CD4-positive, alpha-beta T cell treated with Interleukin-17A for 4 hours (primary cell): ENCODE data around the gene SMIM10.
"Not testable (repeated sequence)": the region's sequence is repeated elsewhere in the genome, so short reads cannot be mapped to it uniquely, and the experiment has no call there.

ENCODE experiments used
- DNase-seq: peaks from one replicate; pipeline ENCODE4 v3.0.0-alpha.2; 2020; ENCODE audit warnings: mixed read lengths

Gene SMIM10

DNA sequence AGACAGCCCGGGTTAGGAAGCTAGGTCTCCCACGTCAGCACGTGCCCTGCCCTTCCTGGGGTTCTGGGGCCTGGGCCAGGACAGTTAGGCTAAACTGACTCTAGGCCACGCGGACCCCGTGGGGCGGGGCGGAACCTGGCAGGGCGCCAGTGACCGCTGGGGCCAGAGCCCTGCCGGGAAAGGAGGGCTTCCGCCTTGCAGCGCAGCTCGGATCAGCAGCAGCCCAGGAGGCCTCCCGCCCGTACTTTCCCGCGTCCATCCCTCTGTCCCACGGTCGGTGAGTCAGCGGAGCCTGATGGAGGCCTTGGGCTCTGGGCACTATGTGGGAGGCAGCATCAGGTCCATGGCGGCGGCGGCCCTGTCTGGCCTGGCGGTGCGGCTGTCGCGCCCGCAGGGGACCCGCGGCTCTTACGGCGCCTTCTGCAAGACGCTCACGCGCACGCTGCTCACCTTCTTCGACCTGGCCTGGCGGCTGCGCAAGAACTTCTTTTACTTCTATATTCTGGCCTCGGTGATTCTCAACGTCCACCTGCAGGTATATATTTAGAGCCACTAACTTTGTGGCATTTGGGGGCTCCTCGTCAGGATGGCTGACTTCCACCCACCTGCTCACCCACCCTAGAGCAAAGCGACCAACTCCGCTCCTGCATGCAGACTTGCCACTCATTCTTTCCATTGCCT, at the start of gene SMIM10:
Gene SMIM10, plus strand, starts transcription at position 191 of the 681 bp plus-strand sequence. Its CDS starts 105 bp downstream, at position 296.
- peak; percentile 8 for DNase-seq

DNA sequence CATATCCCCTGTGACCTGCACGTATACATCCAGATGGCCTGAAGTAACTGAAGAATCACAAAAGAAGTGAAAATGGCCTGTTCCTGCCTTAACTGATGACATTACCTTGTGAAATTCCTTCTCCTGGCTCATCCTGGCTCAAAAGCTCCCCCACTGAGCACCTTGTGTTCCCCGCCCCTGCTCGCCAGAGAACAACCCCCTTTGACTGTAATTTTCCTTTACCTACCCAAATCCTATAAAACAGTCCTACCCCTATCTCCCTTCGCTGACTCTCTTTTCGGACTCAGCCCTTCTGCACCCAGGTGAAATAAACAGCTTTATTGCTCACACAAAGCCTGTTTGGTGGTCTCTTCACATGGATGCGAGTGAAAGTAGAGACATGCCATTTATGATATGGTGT, 44.4 kb upstream of the SMIM10 start:
- DNase-seq = not testable (repeated sequence)

DNA sequence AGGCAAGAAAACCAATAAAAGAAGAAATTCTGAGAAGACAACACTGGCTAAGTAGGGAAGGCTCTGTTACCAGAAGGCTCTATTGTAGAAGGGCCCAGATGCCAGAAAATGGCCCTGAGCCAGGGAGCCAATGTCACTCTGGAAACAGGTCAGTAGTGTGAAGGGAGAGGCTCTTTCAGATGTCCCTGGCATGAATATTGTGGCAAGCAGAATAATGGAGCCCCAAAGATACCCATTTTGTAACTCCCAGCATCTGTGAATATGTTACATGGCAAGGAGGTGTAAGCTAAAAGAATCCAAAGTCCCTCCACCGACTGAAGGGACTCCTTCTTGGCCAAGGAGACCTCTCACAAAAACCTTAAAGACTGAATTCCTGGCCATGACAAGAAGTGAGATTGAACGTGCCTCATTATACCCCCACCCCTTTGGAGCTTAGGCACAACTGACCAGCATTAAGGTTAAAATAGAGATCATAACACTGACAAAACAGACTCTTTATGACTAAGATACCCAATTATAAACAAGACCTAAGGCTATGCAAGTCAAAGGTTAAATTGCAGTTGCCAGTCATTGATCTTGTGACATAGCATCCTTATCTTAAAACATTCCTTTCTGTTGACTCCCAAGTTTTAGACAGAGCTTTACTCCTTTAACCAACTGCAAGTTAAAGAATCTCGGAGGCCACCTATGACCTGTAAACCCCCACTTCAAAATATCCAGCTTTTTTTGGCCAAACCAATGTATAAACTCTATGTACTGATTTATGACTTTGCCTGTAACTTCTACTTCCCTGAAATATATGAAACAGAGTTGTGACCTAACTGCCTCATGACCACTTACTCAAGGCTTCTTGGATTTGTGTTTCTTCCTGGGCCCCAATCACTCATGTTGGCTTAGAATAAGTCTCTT, 42.2 kb upstream of the SMIM10 start:
- no peak for DNase-seq

DNA sequence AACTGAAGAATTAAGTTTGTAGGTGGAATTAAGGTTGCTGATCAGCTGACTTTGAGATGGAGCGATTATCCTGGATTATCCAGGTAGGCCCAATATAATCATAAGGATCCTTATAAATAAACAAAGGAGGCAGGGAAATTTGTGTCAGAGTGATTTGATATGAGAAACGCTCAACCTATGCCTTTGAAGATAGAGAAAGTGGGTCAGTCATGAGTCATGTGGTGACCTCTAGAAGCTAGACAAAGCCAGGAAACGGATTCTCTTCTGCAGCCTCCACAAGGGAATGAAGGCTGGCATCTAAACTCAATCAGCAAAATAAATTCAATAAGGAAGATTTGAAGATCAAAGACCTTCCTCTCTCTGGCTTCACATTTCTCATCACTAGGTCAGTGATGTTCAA, 41.5 kb upstream of the SMIM10 start:
- DNase-seq = no peak

DNA sequence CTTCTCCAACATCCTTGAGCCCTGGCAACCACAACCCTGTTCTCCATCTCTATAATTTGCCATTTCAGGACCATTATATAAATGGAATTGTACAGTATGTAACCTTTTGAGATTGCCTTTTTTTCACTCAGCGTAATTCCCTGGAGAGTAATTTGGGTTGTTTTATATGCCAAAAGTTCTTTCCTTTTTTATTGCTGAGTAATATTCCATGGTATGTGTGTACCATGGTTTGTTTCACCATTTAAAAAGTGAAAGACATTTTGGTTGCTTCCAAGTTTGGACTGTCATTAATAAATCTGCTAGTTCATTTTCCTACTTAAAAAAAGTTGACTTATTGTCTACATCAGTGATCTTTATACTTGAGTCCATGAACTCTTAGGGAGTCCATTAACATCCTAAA, 33.0 kb upstream of the SMIM10 start:
- no peak for DNase-seq

DNA sequence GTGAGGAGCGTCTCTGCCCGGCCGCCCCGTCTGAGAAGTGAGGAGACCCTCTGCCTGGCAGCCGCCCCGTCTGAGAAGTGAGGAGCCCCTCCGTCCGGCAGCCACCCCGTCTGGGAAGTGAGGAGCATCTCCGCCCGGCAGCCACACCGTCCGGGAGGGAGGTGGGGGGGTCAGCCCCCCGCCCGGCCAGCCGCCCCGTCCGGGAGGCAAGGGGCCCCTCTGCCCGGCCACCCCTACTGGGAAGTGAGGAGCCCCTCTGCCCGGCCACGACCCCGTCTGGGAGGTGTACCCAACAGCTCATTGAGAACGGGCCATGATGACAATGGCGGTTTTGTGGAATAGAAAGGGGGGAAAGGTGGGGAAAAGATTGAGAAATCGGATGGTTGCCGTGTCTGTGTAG, 30.4 kb upstream of the SMIM10 start:
- DNase-seq = not testable (repeated sequence)

DNA sequence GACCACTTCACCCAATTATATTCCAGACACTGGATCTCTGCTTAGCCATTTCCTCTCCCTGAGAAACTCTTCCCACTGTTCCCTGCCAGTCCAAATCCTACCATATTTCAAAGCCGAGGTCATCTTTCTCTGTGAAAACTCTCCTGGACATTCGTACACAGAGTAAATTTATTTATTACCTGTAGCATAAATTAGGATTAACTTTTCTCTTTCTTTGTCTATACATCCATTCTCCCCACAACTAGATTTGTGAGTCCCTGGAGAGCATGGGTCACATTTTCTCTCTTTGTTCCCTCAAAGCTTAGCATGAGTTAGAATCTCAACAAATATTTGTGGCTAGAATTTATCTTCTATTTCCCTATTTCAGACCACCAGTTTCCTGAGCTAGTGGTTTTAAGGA, 27.8 kb upstream of the SMIM10 start:
- DNase-seq = no peak

DNA sequence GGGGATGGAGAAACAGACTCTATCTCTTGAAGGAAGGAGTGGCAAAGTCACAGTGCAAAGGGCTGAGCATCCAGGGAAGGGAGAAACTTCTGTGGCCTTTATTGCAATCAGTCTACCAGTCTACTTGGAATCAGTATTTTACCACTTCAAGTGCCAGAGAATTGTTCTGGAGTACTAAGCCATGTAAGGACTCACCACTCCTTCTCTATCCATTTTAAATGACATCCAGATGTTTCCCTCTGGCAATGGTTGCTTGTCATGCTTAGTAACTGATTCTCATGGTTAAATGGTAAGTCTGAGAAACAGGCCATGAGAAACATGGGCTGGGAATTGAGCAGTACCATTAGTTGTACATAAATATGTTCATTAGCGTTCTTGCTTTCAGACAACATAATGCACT, 21.1 kb upstream of the SMIM10 start:
- DNase-seq = no peak

DNA sequence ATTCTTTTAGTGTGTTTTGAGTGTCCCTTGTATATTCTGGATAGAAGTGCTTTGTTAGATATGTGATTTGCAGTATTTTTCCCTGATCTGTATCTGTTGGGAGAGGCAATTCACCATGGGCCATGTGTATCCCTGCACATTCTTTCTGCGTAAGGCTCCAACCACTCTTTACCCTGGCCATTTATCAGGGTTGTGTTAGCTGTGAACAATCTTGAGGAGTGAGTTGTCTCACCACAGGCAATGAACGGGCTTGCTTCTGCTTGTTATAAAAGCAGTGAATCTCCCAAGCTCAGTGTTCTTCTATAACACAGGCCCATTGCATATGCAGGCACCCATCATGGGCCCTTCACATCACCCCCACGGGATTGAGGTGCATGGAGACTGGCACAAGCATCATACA, 18.9 kb upstream of the SMIM10 start:
- DNase-seq = no peak

DNA sequence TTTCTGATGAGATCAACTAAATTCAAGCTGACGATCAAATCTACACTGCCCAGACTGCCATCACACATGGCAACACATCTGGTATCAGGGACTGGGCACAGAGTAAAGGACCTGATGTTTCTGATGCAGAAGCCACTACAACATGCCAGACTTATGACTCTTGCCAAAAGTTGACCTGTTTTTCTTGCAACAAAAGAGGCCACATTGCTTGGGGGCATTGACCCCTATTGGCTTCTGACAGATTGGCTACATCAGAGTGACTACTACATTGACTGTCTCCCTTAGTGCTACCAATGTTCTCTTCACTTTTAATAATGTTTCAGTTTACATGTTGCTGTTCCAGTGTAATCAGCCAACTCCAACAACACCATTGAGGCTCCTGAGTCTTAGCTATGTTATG, 15.3 kb upstream of the SMIM10 start:
- DNase-seq = no peak

DNA sequence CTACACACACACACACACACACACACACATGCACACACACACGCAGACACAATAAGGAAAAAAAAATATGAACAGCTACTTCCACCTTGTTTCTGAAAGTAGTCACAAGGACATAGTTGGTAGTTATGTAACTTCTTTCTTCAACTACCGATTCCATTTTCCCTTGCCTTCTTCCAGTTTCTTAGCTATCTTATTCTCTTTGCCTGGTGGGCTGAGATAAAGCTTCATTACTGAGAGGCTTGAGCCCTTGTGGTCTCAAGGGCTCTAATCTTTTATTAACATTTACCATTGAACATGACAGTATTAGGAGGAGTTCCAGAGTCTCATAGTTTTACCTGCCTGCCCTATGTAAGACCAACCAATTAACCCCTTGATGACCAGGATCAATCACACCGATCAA, 8.9 kb upstream of the SMIM10 start:
- no peak for DNase-seq

DNA sequence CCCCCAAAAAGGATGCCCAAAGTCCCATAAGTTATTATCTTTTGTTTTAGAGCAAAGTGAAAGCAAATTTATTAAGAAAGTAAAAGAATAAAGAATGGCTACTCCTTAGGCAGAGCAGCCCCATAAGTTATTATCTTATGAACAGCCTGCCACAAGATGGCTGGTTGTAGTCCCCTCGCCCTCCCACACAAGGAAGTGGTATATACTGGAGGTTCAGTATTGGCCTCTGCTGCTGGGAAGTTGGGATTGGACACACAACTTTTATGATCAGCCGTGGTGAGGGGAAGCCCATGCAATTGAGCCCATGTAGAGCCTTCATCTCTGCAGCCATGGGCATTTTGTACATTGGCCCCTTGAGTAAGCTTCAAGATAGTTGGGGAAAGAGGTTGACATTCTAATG, 8.0 kb upstream of the SMIM10 start:
- DNase-seq = no peak

DNA sequence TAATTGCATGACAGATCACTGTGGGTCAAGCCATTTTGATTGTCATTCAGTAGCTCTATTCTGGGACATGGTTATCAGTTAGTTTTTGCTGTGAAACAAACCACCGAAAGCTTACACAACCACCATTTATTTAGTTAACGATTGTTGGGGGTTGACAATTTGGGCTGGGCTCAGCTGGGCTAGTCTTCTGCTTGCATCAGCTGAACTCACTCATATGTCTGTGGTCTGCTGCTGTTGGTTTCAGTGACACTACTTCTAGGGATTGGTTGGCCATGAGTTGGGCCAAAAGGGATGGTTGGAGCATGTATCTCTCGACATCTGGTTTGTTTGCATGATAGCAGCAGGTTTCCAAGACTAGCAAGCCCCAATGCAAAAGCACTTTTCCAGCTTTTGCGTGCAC, 5.3 kb upstream of the SMIM10 start:
- DNase-seq = no peak

DNA sequence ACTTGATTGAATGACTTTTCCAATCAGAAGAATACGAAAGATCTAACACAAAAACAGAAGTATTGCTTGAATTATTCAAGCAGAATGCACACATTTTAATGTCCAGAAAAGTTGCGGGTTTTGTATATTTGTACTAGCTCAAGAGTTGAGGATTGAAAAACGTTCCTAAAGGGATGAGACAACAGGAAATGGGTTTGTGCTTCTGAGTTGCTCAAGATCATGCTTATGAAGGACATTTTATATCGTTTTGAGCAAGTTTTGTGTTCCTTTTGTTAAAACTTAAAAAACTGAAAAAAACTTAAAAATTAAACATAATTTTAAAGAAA, 353 bp upstream of the SMIM10 start:
- no peak for DNase-seq

DNA sequence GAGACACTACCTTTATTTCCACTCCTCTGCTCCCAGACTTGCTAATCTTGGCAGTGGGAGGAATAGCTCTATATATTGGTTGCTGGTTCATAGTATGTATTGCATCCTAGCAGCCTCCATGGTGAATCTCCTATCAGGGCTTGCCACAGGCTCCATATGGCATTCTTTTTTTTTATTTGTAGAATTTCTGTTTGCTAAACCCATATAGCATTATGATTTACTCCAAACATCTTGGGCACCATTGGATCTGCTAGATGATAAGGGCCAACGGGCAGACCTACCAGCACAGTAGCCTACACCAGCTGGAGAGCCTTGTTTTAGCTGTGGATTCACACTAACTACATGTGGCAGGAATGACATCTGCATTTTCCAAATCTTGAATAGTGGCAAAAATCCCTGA, 6.9 kb downstream of the SMIM10 start:
- DNase-seq = no peak

DNA sequence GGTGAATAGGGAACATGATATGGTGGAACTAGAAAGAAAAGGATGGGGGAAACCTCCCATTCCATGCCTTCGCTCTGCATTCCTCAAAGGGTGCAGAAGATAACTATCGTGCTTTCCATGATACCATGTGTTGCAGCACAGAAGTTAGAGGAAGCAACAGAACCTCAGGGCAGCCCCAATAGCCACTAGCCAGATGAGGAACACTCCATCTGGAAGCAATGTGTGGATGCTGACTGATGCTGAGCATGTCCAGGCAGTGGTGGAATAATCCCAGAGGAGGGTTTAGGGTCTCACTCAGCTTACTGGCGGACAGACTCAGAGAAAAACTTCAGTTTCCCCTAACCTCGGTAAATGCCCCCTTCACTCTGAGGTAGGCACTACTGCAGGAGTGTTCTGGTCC, 7.5 kb downstream of the SMIM10 start:
- no peak for DNase-seq

DNA sequence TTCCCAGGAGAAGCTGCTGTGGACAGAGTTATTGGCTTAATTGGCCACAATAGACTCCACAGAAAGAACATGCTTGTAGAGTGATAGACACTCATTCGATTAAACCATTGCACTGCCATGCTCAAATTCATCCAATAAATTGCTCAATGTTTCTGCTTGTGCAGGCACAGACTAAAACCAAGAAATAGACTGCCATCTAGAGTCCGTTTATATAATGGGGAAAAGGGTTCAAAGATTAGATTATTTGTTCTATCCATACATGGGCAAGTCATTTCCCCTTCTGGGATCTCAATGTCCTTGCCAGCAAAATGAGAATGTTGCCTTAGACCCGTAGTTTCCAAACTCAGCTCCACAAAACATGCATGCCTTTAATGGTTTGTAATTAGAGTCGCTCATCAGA, 8.7 kb downstream of the SMIM10 start:
- no peak for DNase-seq

DNA sequence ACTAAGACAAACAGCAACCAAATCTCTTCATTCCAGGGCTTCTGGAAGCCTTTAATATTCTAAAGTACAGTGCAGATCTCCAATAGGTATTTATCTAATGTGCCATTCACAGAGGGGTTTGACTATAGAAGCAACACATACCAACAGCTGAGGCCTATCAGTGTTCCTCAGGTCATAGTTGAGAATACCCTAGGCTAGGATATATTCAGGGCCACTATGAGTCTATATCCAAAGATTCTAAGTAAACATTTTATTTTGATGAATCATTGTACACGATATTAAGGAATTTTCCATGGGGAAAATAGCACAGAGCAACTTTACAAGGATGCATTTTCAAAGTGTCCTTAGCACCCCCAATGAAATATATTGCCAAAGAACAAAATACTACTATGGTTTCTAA, 9.7 kb downstream of the SMIM10 start:
- DNase-seq = no peak

DNA sequence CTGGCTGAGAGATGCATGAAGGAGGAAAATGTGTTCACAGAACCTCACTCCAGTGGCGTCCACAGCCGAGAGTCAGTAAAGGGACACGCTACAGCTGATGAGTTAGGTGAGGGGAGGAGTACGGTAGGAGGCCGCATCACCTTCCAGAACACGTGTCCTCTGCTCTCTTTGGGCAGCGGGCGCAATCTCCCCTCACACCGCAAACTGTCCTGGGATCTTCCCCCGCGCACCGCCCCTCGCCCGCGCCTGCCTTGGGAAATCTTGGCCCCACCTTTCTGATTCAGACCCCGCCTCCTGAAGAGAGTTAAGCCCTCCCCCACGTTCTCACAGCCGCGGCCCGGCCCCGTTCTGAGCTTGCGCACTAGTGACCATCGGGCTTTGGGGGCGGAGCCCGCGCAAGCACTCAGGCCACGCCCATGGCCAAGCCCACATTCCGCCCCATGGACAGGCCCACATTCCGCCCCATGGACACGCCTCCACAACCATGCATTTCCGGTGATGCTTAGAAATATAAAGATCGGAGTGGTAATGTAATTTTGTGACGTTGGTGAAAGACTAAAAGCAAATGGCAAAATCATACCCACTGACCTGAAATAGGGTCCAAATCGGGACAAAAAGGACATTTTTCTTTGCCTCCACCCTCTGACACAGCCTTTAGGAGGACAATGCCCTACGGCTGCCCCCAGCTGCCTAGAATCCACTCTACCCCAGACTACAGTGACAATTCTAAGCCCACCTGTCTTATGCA, 13.3 kb downstream of the SMIM10 start:
- DNase-seq = peak; percentile 92

DNA sequence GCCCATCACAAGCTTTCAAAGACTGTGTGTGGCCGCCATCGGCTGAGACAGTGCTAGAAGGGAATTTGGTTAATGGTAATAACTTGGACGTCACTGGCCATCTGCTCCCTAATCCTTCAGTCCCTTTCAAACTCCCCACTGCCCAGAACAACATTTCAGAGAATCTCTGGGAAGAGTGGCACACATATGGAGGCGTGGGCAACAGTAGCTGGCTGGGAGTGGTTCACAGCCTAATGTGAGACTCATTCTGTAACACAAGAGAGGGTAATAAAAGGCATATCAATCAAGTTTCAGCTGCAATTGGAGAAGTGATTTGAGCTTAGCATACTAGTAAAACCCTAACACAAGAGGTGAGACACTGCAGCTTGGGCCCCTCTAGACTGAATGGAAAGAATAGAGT, 15.4 kb downstream of the SMIM10 start:
- no peak for DNase-seq

DNA sequence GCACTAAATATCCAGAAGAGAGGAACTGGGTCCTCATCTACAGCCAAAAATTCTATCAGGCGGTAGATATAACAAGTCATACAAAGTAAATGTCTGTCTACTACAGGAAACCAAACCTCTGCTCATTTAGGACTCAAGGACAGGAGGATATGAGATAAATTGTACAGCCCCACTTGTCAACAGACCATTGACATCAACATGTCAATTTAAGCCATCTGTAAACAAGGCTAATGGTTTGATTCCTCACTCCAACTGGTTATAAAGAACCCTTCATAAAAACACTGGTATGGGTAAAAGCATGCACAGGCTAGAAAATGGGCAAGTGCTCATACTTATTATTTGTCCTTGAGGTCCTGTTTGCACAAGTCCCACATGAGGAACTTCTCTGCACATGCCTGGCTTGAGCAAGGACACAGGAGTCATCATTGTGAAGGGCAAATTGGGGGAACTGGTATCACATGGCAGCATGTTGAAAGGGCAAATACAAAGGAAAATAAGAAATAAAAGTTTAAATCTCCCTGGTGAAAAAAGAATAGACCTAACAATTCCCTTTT, 18.3 kb downstream of the SMIM10 start:
- DNase-seq = no peak

DNA sequence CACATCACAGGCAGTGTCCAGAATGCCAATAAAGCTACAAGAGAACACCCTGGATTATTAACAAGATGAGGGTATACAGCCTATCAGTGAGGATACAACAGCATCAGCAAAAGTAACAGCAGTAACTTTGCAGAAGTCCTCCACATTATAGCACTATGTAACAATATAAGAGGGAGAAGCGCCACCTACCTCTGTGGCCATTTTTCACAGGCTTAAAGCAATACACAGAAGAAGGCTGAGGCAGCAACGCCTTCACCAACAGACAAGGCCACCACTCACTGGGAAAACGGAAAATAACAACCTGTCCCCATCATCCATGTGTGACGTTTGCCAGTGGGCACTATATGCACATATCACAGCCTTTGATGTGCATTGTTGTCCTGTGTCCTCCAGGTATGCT, 19.0 kb downstream of the SMIM10 start:
- no peak for DNase-seq

DNA sequence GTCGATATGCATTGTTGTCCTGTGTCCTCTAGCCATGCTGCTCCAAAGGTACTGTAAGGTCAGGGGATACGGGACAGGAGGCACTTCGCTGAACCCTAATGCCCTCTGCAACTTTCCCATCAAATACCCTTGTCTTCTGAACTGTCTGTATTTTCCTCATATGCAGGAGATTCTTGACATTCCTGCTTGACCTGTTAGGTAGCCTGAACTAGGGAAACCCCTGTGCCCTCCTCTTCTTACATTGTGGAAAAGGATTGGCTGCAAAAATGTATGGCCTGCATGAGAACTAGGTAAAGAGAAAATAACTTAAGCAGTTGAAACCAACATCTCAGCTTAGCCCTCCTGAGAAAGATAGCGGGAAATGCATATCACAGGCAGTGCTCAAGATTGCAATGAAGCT, 20.1 kb downstream of the SMIM10 start:
- DNase-seq = no peak
